Thoracic aorta (tissue), 2 donors: ENCODE measurements around the gene BET1. TPM values are rescaled to one million over a fixed set of nuclear protein-coding genes. Genes with fewer than 3 reads are reported as not detected.

Experiments used
- ATAC-seq: fragments of 150-250 bp; one replicate; pipeline ENCODE4 v1.8.0; 2017; ENCODE audit warnings: low read depth; ENCODE audit not compliant: insufficient number of reproducible peaks, low FRiP score
- DNase-seq: peaks from one replicate; pipeline ENCODE4 v3.0.0-alpha.2; 2020; ENCODE audit warnings: low spot score
- H3K27ac ChIP-seq, 2 donors: fragments of 200-600 bp; sonication (generic); 1 replicate in 1 of 2; 2 replicates in 1 of 2; pipeline ENCODE4 v1.5.1; 2016; ENCODE audit warnings: mild to moderate bottlenecking in 2 of 2, moderate library complexity in 2 of 2
- H3K27me3 ChIP-seq: fragments of 200-600 bp; sonication (generic); replicated peaks from 2 replicates; pipeline ENCODE4 v1.6.0; 2016; ENCODE audit warnings: mild to moderate bottlenecking; ENCODE audit not compliant: insufficient read depth
- H3K36me3 ChIP-seq: fragments of 200-600 bp; sonication (generic); one replicate; pipeline ENCODE4 v1.5.1; 2016
- H3K4me1 ChIP-seq, 2 donors: fragments of 200-600 bp; sonication (generic); 1 replicate in 1 of 2; 2 replicates in 1 of 2; pipeline versions ENCODE4 v1.5.1 to v1.6.0; 2016; ENCODE audit warnings: low read depth in 2 of 2, mild to moderate bottlenecking in 1 of 2; ENCODE audit not compliant: control insufficient read depth in 1 of 2
- H3K4me3 ChIP-seq: fragments of 200-600 bp; sonication (generic); 2 replicates; pipeline ENCODE4 v1.5.1; 2016; ENCODE audit warnings: mild to moderate bottlenecking
- H3K9me3 ChIP-seq: fragments of 200-600 bp; sonication (generic); 2 replicates; pipeline ENCODE4 v1.5.1; 2016
- total RNA-seq, 2 donors: library from RNA; depleted of rRNA; stranded (reverse); fragments of >200 nt; gene quantifications; one replicate each; pipeline versions ENCODE4 v1.1.0 to v1.2.3, GENCODE V29; 2016
- TF ChIP-seq, protein P1 (sequence below): fragments of 200-600 bp; sonication (generic); IDR thresholded peaks from one replicate; pipeline ENCODE4 v1.5.1; 2019; ENCODE audit warnings: antibody characterized with exemption

BET1 gene
- total RNA-seq, 2 donors from 2014 or later = 8.3 to 10.8 TPM

DNA sequence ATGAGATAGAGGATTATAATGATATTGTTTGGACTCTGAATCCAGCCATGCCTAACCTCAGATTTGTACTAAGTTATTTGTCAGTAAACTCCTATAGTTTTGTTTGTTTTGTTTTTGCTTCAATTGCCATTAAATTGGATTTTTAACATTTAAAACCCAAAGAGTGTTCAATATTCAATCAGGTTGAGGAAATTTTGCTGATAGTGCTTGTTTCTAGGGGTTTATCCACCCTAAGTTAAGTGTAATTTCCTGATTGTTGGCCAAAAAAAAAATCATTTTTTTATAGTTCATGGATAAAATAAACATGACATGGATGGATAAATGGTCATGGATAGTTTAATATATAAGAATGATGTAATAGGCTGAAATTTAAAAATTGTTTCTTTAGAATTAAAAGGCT lies 11.4 kb upstream of the BET1 start:
- Histone ChIP-seq H3K27ac (no peak overlapping the region), H3K4me1 (no peaks in the 10 kb centered on the region), H3K36me3 (no peaks in the 10 kb centered on the region), H3K9me3 (no peaks in the 10 kb centered on the region), H3K4me3 (no peak overlapping the region), H3K27me3 (no peaks in the 10 kb centered on the region)
- ATAC-seq (no peak), DNase-seq (no peak)
- TF ChIP-seq, protein P1, sequence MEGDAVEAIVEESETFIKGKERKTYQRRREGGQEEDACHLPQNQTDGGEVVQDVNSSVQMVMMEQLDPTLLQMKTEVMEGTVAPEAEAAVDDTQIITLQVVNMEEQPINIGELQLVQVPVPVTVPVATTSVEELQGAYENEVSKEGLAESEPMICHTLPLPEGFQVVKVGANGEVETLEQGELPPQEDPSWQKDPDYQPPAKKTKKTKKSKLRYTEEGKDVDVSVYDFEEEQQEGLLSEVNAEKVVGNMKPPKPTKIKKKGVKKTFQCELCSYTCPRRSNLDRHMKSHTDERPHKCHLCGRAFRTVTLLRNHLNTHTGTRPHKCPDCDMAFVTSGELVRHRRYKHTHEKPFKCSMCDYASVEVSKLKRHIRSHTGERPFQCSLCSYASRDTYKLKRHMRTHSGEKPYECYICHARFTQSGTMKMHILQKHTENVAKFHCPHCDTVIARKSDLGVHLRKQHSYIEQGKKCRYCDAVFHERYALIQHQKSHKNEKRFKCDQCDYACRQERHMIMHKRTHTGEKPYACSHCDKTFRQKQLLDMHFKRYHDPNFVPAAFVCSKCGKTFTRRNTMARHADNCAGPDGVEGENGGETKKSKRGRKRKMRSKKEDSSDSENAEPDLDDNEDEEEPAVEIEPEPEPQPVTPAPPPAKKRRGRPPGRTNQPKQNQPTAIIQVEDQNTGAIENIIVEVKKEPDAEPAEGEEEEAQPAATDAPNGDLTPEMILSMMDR = no peak

DNA sequence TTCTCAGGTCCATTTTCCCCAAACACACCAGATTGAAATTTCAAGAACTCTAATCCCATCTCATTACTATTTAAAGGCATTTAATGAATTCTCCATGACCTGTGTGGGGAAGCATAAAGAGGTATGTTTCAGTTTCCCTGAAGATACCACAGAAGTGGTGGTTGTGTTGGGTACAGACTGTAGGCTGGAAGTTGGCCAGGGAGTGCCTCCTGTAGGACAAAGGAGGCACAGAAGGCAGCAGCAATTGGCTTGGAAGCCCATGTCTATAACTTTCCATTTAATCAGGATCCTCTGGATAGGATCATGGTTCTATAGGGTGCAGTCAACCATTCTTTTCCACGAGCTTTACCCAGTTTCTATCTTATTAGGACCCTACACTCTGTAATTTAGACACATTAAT lies 8.6 kb upstream of the BET1 start:
- TF ChIP-seq, protein P1 = no peak
- H3K27ac ChIP-seq = no peak overlapping the region
- H3K27me3 ChIP-seq = no peaks in the 10 kb centered on the region
- H3K4me1 ChIP-seq = no peaks in the 10 kb centered on the region
- DNase-seq = no peak
- no peaks in the 10 kb centered on the region for H3K9me3 ChIP-seq
- H3K4me3 ChIP-seq = no peak overlapping the region
- no peaks in the 10 kb centered on the region for H3K36me3 ChIP-seq
- ATAC-seq = no peak

DNA sequence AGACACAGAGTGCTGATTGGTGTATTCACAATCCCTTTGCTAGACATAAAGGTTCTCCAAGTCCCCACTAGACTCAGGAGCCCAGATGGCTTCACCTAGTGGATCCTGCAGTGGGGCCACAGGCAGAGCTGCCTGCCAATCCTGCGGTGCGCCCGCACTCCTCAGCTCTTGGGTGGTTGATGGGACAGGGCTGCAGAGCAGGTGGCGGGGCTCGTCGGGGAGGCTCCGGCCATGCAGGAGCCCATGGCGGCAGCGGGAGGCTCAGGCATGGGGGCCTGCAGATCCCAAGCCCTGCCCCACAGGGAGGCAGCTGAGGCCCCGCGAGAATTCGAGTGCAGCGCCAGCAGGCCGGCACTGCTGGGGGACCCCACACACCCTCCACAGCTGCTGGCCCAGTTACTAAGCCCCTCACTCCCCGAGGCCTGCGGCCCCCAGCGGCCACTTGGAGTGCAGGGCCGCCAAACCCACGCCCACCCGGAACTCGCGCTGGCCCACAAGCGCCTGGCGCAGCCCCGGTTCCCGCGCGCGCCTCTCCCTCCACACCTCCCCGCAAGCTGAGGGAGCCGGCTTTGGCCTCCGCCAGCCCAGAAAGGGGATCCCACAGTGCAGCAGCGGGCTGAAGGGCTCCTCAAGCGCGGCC lies 7.7 kb upstream of the BET1 start:
- Histone ChIP-seq H3K27ac (no peak overlapping the region), H3K9me3 (no peaks in the 10 kb centered on the region), H3K27me3 (no peaks in the 10 kb centered on the region), H3K4me1 (no peaks in the 10 kb centered on the region), H3K4me3 (no peak overlapping the region), H3K36me3 (no peaks in the 10 kb centered on the region)
- no peak for DNase-seq
- TF ChIP-seq, protein P1 = no peak
- ATAC-seq = no peak

DNA sequence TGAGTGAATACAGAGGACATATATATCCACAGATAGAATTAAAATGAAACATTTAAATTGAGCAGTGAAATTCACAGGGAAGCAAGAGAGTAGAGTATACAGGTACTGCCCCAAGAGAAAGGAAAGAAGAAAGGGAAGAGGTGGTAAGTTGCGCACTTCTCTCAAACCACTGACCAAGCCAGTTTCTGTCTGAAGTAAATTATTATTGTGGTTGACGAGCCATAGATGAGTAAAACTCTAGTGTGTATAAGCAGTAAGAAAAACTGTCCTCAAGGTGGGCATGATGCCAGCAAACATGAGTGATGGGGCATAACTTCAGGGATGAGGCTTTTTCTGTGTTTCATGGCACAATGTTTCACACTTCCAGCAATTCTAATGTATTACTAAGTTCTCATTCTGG lies 4.4 kb upstream of the BET1 start:
- Histone ChIP-seq H3K9me3 (no peaks in the 10 kb centered on the region), H3K27ac (no peak overlapping the region), H3K4me1 (peaks cover 0 to under 1% of the 10 kb centered on the region in 2 donors), H3K4me3 (no peak overlapping the region), H3K27me3 (no peaks in the 10 kb centered on the region), H3K36me3 (no peaks in the 10 kb centered on the region)
- DNase-seq (no peak), ATAC-seq (no peak)
- TF ChIP-seq, protein P1 = no peak

DNA sequence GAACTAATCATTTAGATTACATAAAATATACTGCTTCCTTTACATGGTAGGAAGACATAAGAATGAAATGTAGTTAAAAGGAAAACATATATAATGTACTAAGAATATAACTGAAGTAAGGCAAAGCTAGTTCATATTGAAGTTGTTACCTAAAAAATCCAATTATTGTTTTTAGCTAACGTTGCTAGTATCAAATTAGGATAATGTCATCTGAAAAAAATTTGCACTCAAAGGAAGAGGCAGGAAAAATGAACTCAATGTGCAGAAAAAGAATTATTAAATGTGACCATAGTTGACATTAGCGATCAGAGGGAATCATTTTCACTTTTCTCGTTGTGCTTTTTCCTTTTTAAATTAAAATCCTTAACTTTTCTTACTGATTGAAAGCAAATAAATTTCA lies 1.6 kb upstream of the BET1 start:
- Histone ChIP-seq H3K27me3 (no peaks in the 10 kb centered on the region), H3K9me3 (no peaks in the 10 kb centered on the region), H3K4me3 (no peak overlapping the region), H3K27ac (no peak overlapping the region), H3K36me3 (no peaks in the 10 kb centered on the region), H3K4me1 (peaks cover 12 to 17% of the 10 kb centered on the region in 2 donors)
- TF ChIP-seq, protein P1 = no peak
- no peak for ATAC-seq
- no peak for DNase-seq
